Medulla oblongata (tissue), 1 donor: ENCODE results near the gene SLC10A3.

ENCODE experiments used
- DNase-seq: peaks from one replicate; pipeline ENCODE4 v3.0.0-alpha.2; 2015; ENCODE audit errors: extremely low spot score

SLC10A3 gene

GRCh38 chrX:154490414-154491083, at the start of gene SLC10A3:
Gene SLC10A3, minus strand, starts transcription at chrX:154490629. Its CDS starts 1,689 bp downstream, at chrX:154488940.
- DNase-seq: peak; percentile 95

DNA sequence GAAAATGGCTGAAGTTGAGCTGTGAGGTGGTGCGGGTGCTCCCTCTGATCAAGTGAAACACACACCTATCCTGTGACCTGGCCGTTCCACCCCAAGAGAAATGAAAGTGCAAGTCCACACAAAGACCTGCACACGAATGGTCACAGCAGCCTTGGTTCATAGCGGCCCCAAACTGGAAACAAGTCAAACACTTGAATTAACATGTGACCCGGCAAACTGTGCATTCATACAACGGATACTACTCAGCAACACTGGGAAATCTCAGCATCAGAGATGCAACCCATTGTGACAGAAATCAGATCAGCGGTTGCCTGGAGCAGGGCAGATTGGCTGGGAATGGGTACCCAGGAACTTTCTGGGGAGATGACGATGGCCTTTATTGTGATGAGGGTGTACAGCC, 48.6 kb upstream of the SLC10A3 start:
- peak; percentile 67 for DNase-seq

DNA sequence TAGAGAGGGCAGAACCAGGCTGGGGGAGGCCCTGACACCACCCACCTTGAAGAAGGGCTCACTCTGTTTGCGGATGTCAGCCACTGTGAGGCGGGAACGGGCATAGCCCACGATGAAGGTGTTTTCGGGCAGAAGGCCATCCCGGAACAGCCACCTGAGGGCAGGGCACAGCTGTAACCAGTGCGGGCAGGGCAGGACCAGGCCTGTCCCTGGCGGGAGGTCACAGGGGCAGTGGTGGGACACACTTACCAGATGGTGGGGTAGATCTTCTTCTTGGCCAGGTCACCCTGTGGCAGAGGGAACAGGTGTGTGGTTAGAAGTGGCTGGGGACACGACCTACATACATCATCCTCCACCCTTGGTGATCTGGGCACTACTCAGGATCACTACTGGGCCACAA, 45.5 kb upstream of the SLC10A3 start:
- no peak for DNase-seq

- peak; percentile 87 for DNase-seq
Observed at GRCh38 chrX:154534526-154535322, 44.3 kb upstream of the SLC10A3 start.

DNA sequence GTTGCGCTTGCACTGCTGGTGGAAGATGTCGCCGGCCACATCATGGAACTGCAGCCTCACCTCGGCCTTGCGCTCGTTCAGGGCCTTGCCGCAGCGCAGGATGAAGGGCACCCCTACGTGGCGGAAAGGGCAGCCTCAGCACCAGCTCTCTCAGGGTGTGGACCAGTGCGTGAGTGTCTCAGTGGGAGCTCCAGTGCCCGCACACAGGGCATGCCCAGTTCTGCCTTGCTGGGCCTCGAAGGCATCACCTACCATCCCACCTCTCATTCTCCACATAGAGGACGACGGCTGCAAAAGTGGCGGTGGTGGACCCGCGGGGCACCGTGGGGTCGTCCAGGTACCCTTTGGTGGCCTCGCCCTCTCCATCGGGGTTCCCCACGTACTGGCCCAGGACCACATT, 42.3 kb upstream of the SLC10A3 start:
- DNase-seq: no peak

DNA sequence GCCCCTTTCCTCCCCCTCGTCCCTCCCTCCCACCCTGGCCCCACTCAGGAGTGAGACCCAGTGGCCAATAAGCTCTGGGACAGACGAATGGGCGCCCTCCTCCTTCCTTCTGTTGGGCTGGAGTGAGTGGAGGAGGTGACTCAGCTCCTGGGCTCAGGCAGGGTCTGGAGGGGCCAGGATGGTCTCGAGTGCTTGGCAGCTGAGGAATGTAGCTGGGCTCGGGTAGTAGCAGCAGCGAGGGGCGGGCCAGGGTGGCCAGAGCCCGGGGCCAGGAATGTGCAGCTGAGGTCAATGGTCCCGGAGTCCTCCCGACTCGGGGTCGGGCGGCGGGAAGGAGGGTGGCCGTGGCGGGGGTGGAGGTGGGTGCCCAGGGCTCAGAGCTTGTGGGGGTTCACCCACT, 41.2 kb upstream of the SLC10A3 start:
- DNase-seq: no peak

DNA sequence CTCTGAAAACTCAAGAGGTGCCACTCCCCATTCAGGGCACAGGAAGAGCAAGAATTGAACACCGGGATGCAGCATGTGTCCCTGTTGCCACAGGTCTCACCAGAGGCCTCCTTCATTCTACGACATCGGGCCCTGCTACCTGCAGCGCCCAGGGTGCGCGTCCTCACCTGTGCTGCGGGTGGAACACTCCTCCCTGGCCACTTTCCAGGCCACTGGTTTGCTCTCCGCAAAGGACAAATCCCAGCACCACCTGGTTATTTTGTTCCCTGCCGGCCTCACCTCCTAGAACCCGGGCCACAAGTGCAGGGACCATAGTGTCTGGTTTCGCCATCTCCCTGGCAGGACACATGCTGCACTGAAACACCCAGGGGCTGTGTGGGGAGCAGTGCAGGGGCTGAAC, 39.9 kb upstream of the SLC10A3 start:
- DNase-seq: no peak

DNA sequence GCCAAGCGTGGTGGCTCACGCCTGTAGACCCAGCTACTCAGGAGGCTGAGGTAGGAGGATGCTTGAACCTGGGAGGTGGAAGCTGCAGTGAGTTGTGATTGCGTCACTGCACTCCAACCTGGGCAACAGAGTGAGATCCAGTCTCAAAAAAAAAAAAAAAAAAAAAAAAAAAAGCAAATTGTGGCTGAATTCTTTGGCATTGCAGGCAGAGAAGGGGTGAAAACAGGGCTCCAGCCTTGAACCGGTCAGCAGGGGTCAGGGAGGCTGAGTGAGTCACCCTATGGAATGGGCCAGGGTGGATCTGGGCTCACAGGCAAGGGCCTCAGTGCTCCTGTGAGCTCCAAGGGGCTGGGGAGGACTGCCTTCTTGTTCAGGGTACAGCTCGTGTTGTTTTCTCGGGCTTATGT, 38.8 kb upstream of the SLC10A3 start:
- no peak for DNase-seq

DNA sequence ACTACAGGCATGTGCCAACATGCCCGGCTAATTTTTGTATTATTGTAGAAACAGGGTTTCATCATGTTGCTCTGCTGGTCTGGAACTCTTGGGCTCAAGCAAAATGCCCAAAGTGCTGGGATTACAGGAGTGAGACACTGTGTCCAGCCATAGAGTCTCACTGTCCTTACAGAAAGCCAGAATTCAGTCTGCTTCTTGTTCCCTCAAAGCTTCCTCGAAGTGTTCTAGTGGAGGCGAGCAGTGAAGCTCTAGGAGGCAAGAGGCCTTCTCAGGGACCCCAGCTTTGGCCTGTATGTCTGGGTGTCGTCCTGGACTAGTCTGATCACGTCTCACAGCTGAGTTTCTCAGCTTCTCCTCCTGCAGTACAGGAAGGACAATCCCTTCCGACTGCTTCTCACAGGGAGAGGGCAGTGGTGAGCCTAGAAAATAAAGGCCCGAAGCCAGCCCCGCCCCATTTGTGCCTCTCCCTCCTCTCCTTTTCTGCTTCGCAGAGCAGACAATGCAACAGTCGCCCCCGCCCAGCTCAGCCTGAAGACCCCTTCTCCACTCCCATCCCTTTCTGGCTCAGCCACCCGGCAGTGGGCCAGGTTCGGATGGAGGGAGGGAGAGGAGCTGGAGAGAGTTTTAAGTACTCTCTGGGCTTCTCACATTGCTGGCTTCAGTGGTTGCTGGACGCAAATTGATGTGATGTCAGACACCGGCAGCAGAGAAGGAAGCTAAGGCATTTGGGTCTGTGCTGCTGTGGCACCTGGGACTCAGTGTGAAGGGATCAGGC, 36.7 kb upstream of the SLC10A3 start:
- peak; percentile 80 for DNase-seq

DNA sequence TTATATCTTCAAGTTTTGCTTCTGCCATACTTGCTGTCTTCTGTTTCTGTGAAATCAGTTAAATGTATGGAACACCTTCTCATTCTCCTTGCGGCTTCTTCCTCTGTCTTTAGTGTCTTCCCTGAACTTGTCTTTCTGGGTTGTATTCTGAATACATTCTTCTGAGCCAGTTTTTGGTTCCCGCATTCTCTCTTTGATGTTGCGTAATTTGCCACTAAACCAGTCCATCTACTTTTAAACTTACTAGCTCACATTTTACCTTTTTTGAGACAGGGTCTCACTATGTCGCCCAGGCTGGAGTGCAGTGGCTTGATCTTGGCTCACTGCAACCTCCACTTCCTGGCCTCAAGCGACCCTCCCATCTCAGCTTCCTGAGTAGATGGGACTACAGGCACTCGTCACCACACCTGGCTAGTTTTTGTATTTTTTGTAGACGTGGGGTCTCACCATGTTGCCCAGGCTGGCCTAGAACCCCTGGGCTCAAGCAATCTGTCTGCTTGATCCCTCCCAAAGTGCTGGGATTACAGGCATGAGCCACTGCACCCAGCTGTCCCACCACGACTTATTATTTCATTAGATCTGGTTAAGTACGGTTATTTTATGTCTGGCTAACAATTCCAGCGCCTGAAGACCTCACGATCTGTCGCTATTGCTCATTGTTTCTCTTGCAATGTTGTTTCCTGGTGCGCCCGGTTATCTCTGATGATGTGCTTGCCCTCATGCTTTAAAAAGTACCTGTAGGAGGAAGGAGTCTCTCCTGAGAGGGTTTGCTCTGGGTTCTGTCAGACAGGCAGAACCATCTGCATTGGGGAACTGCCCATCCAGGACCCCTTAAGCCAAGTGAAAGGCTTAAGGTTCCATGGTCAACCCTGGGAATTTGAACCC, 35.4 kb upstream of the SLC10A3 start:
- no peak for DNase-seq

- DNase-seq: no peak
Observed at GRCh38 chrX:154519389-154519788, 29.0 kb upstream of the SLC10A3 start.

DNA sequence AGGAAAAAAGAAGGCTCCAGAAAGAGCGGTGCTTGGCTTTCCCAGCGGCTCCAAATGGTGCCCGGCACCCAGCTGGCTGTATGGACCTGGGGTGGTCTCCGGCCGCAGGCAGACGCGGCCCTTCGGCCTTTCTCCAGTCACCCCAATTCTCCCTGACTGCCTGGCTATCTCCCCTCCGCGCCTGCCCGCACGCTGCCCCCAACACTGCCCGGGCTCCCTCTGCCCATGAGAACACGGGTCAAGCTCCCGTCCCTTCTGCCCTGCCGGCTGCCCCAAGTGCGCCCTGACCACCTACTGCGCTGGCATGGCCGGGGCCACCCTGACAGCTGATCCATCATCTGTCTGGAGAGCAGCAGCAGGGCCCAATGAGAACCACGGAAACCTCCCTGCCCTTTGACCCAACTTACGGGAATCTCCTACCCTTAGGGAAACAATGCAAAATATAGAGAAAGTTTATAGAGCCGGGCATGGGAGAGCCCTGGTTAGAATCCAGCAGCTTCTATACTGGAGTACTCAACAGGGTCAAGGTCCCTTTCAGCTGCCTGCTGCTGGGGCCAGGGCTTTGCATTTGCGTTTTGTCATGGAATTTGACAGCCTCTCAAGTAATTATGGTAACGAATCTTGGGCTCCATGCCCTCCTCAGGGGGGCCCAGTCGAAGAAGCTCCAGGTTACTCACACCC, 26.8 kb upstream of the SLC10A3 start:
- no peak for DNase-seq

- DNase-seq: peak; percentile 74
Observed at GRCh38 chrX:154516656-154517100, 26.2 kb upstream of the SLC10A3 start.

GRCh38 chrX:154515966-154516655, 25.7 kb upstream of the SLC10A3 start, which contains the start of gene FAM3A:
Gene FAM3A, minus strand, starts transcription at chrX:154516232. Its CDS starts 460 bp downstream, at chrX:154515772.
- peak; percentile 90 for DNase-seq

DNA sequence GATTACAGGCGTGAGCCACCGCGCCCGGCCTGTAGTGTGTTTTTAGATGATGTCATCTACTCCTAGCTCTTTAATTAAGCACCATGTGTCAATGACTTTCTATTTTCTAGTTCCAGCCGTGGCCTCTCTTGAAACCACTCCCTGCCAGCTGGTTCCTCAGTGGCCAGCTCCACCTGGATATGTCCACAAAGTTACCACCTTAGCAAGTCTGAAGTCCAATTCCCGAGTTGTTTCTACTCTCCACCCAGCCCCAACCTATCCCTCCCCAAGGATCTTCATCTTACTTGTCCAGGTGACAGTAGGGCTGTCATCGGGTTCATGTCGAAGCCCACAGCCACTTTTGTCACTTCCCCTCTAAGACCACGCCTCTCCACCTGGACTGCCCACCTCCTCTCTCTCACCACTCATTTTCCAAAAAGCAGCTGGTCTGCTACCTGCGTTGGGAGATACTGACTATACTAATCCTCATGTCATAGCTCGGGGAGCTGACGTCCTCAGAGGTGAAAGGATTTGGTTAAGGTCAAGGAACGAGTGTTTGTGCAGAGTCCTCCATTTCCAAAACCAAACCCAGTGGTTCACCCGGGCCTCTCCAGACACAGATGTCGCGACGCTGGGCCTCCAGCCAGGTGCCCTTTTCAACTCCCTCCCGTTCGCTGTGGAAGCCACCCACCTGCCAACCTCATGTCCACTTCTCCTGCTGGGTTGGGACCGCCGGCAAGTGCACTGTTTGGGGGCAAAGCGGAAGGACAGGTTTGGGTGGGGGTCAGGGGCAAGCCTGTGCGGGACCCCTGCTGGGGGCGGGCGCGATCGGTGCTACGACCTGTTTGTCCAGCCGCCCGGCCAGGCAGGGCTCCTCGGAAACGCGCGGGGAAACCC, 24.9 kb upstream of the SLC10A3 start:
- no peak for DNase-seq

GRCh38 chrX:154513716-154514115, 23.3 kb upstream of the SLC10A3 start:
- DNase-seq: no peak

GRCh38 chrX:154512879-154513553, 22.6 kb upstream of the SLC10A3 start:
- no peak for DNase-seq

DNA sequence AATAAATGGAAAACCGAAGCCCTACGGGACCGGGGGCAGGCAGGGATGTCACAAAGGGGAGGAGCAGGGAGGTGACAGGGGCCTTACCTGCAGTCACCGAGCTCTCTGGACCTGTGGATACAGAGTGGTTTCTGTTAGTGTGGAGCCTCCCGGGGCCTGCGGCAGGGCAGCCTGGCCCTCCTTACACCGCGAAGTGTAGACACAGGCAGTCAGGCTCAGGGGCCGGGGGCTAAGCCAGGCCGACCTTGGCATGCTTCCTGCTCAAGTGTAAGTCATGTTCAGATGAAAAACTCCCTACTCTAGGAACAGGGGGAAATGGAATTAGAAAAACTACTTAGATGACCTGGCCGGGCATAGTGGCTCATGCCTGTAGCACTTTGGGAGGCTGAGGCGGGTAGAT, 21.3 kb upstream of the SLC10A3 start:
- no peak for DNase-seq

DNA sequence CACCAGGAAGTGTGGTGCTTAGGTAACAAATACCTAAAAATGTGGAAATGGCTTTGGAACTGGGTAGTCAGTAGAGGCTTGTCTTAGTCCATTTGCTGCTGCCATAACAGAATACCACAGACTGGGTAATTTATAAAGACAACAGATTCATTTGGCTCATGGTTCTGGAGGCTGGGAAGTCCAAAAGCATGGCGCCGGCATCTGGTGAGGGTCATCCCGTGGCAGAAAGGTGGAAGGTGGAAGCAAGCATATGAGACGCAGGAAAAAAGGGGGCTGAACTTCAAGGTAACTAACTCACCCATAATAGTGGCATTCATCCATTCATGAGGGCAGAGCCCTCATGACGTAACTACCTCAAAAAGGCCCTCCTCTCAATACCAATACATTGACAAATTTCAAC, 19.0 kb upstream of the SLC10A3 start:
- no peak for DNase-seq
